Measurements from ENCODE around the gene ZNF385D.

The ZNF385D gene

DNA sequence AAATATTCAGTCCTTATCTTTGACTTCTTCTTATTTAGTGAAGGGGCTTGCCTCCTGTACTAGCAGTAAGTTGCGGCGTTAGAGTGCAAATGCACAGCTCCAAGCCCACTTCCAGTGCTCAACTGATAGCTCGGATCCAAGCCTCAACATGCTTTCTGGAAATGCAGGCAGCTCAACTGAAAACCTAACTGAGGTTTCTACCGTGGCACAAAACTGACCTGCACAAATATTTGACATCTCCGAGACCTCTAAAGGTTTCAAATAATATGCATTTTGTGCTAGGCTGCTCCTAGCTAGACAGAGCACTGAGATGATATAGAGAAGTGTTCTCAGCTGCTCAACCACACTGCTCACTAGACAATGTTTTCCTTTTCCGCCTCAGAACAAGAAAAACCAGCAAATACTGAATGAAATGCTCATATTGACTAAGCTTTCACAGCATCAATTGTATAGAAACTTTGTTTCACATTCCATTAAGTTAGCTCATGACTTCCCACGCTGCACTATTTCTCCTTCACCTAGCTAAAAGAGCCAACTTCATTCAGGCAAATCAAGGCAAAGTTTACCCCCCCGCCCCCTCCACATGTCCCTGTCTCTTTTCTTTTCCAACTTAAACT lies 822 bp downstream of the ZNF385D start:
- DNase-seq (ENCODE audit: low read depth) = peak; percentile 44
- peaks cover 38% of the 10 kb centered on the region for H3K4me1 ChIP-seq (ENCODE audit: control insufficient read depth, insufficient read depth, low read length)
- peak overlapping the region; percentile 89 for H3K4me3 ChIP-seq (ENCODE audit: low read length)
- no peaks in the 10 kb centered on the region for H3K9me3 ChIP-seq (ENCODE audit: control insufficient read depth, low read length)
- H3K27me3 ChIP-seq (replicated peaks; ENCODE audit: control insufficient read depth, insufficient read depth, low read length) = no peaks in the 10 kb centered on the region
- peak overlapping the region; percentile 80 for H3K9ac ChIP-seq (ENCODE audit: low read length)
- H3K36me3 ChIP-seq (ENCODE audit: control insufficient read depth, insufficient read depth, low read length, severe bottlenecking) = no peaks in the 10 kb centered on the region

DNA sequence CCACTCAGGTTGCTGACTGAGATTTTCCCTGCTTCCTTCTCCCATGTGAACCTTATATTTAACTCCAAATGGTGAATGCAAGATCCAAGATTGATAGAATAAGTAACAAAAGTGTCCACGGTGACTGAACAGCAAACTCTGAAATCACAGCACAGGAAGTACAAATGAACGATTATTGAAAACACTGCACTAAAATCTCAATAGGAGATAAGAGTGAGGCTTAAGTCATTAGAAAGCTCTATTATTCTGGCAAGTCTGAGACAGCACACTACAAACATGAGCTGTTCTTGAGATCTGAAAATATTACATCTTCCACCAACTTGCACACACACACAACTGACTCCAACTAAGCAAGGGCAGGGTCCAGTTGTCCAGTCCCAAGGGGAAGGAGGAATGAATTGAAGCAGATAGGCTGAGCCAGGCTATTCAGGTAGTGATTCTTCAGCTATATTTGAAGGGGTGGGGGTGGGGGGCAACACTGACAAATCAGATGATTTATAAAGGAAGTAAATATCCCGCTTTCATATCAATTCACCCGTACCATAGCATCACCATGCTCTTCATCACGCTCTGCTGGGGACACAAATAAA lies 2.9 kb downstream of the ZNF385D start:
- Histone ChIP-seq H3K27me3 (replicated peaks; ENCODE audit: control insufficient read depth, insufficient read depth, low read length) (no peaks in the 10 kb centered on the region), H3K4me1 (ENCODE audit: control insufficient read depth, insufficient read depth, low read length) (peaks cover 38% of the 10 kb centered on the region), H3K9ac (ENCODE audit: low read length) (no peak overlapping the region), H3K36me3 (ENCODE audit: control insufficient read depth, insufficient read depth, low read length, severe bottlenecking) (no peaks in the 10 kb centered on the region), H3K9me3 (ENCODE audit: control insufficient read depth, low read length) (no peaks in the 10 kb centered on the region), H3K4me3 (ENCODE audit: low read length) (peak overlapping the region; percentile 89)
- DNase-seq (ENCODE audit: low read depth) = no peak

DNA sequence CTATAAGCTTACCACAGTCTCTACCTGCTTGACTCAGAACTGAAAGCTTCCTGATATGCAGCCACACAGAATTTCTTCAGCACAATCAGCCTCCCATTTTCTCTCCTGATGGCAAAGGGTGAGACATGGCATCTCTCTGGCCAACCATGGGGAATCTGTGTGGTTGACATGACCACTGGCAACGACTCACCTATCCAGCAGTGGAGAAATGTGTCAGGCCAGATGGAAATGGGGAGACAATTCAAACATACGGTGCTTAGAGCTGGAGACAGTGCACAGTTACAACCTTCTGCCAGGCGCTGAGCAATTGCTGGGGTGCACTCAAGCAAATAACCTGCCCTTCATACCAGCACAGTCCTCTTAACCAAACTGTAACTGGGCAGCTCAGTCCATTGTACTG lies 3.6 kb downstream of the ZNF385D start:
- H3K9ac ChIP-seq (ENCODE audit: low read length) = no peak overlapping the region
- no peaks in the 10 kb centered on the region for H3K36me3 ChIP-seq (ENCODE audit: control insufficient read depth, insufficient read depth, low read length, severe bottlenecking)
- no peaks in the 10 kb centered on the region for H3K9me3 ChIP-seq (ENCODE audit: control insufficient read depth, low read length)
- H3K4me1 ChIP-seq (ENCODE audit: control insufficient read depth, insufficient read depth, low read length) = peaks cover 38% of the 10 kb centered on the region
- H3K4me3 ChIP-seq (ENCODE audit: low read length) = no peak overlapping the region
- H3K27me3 ChIP-seq (replicated peaks; ENCODE audit: control insufficient read depth, insufficient read depth, low read length) = no peaks in the 10 kb centered on the region
- no peak for DNase-seq (ENCODE audit: low read depth)

DNA sequence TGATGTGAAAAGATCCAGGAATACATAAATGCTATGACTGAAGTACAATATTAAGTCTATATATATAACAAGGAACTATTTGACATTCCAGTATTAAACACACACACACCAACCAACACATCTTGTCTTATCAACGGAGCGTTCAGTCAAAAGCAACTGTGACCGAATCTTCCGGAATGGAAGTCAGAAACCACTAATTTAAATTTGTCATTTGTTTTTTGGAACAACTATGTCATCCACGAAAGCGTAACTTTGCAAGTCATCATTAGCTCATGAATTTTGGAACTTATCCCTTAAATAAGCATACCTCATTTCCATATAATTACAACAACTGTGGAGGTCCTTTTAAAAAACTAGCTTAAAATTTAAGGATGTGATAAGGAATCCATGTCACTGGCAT lies 5.0 kb downstream of the ZNF385D start:
- peaks cover 38% of the 10 kb centered on the region for H3K4me1 ChIP-seq (ENCODE audit: control insufficient read depth, insufficient read depth, low read length)
- H3K4me3 ChIP-seq (ENCODE audit: low read length) = no peak overlapping the region
- no peaks in the 10 kb centered on the region for H3K27me3 ChIP-seq (replicated peaks; ENCODE audit: control insufficient read depth, insufficient read depth, low read length)
- DNase-seq (ENCODE audit: low read depth) = no peak
- H3K9ac ChIP-seq (ENCODE audit: low read length) = no peak overlapping the region
- no peaks in the 10 kb centered on the region for H3K36me3 ChIP-seq (ENCODE audit: control insufficient read depth, insufficient read depth, low read length, severe bottlenecking)
- H3K9me3 ChIP-seq (ENCODE audit: control insufficient read depth, low read length) = no peaks in the 10 kb centered on the region

DNA sequence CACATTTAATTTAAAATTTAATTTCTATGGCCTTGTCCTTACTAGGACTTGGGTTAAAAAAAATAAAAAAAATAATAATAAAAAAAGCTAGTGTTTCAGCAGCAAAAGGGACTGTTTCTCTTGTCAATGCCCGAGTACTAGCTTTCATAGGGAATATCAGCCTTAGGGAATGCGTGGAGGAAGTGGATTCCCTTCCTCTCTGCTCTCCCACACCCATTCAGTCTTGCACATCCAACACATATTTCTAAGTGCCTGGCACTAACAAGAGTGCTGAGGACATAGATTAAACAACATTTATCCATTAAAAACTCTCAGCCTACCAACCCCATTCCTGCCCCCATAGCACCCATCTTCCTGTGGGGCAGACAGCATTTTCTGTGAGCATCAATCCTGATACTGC lies 6.2 kb downstream of the ZNF385D start:
- H3K4me3 ChIP-seq (ENCODE audit: low read length) = no peak overlapping the region
- no peak for DNase-seq (ENCODE audit: low read depth)

DNA sequence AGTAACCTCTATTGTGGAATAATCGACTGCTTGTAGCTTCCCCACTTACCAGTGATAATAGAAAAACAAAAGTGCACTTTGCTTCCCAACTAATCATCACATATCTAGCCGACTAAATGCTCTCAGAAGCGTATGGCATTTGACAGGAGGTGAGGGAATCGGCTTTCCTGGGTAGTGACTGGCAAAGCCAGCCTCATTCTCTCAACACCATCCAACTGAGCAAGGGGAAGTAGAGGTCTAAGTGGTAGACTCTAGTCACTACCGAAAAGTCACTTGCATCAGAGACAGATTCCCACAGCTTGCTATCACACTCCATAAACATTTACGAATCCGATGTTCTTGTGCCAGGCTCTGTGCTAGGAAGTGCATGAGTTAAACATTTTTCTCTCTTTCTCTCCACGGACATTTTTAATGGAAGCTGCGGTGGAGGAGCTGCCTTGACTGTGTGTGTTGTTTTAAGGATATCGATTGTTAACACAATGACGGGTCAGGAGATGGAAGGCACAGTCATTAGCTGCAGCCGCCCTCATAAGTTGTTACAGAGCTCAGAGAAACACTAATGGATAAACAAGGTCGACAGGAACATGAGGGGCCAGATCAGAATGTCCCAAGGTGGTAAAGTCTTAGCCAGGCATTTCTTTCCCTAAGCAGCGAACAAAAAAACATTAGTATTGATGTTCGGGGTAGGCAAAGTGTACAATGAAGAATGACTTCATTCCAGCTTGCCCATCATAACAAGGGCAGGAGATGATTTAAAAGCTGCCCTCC lies 11.9 kb downstream of the ZNF385D start:
- Histone ChIP-seq H3K4me3 (ENCODE audit: low read length) (no peak overlapping the region), H3K27me3 (replicated peaks; ENCODE audit: control insufficient read depth, insufficient read depth, low read length) (no peaks in the 10 kb centered on the region), H3K9ac (ENCODE audit: low read length) (no peak overlapping the region), H3K36me3 (ENCODE audit: control insufficient read depth, insufficient read depth, low read length, severe bottlenecking) (no peaks in the 10 kb centered on the region), H3K9me3 (ENCODE audit: control insufficient read depth, low read length) (no peaks in the 10 kb centered on the region), H3K4me1 (ENCODE audit: control insufficient read depth, insufficient read depth, low read length) (peaks cover 6% of the 10 kb centered on the region)
- DNase-seq (ENCODE audit: low read depth) = no peak

More for the DNA sequence above, 6.2 kb downstream of the ZNF385D start:
- H3K9me3 ChIP-seq (ENCODE audit: control insufficient read depth, low read length) = no peaks in the 10 kb centered on the region
- no peaks in the 10 kb centered on the region for H3K27me3 ChIP-seq (replicated peaks; ENCODE audit: control insufficient read depth, insufficient read depth, low read length)
- peaks cover 32% of the 10 kb centered on the region for H3K4me1 ChIP-seq (ENCODE audit: control insufficient read depth, insufficient read depth, low read length)
- H3K9ac ChIP-seq (ENCODE audit: low read length) = no peak overlapping the region
- no peaks in the 10 kb centered on the region for H3K36me3 ChIP-seq (ENCODE audit: control insufficient read depth, insufficient read depth, low read length, severe bottlenecking)

DNA sequence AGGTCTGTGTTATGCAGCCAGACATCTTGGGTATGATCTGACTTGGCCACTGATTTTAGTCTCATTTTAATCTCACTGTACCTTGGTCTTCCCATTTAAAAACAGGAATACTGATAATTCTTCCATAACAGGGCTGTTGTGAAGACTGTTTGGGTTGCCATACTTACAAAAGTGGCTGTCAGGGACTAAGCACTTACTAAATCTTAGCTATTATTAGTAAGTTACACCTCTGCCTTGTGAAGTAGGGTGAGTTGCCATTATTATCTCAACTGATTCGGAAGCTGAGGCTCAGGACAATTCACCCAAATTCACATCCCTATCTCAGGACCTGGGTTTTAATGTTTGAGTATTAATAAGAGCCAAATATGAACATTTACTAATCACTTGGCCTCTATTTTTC lies 12.7 kb downstream of the ZNF385D start:
- no peaks in the 10 kb centered on the region for H3K36me3 ChIP-seq (ENCODE audit: control insufficient read depth, insufficient read depth, low read length, severe bottlenecking)
- H3K4me3 ChIP-seq (ENCODE audit: low read length) = no peak overlapping the region
- no peaks in the 10 kb centered on the region for H3K9me3 ChIP-seq (ENCODE audit: control insufficient read depth, low read length)
- H3K27me3 ChIP-seq (replicated peaks; ENCODE audit: control insufficient read depth, insufficient read depth, low read length) = no peaks in the 10 kb centered on the region
- no peak for DNase-seq (ENCODE audit: low read depth)
- peaks cover 6% of the 10 kb centered on the region for H3K4me1 ChIP-seq (ENCODE audit: control insufficient read depth, insufficient read depth, low read length)
- H3K9ac ChIP-seq (ENCODE audit: low read length) = no peak overlapping the region

DNA sequence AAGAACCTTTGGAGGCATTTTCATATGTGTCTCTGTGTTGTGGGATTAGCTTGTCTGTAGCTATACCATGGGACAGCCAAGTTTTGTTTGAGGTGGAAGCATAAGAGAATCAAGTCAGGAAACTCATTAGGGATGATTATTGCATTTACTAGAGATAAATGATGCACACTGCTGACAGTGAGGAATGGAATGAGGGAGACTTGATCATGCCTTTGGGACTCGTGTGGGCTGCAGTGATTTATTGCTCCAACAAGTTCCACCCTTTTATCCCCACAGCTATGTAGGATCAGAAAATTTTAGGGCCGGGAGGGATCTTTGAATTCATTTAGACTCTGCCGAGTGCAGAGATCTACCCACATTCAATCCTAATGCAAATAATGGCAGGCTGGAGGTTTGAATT lies 16.3 kb downstream of the ZNF385D start:
- Histone ChIP-seq H3K4me1 (ENCODE audit: control insufficient read depth, insufficient read depth, low read length) (peaks cover 17% of the 10 kb centered on the region), H3K9me3 (ENCODE audit: control insufficient read depth, low read length) (peaks cover 3% of the 10 kb centered on the region), H3K27me3 (replicated peaks; ENCODE audit: control insufficient read depth, insufficient read depth, low read length) (no peaks in the 10 kb centered on the region), H3K4me3 (ENCODE audit: low read length) (no peak overlapping the region), H3K9ac (ENCODE audit: low read length) (no peak overlapping the region), H3K36me3 (ENCODE audit: control insufficient read depth, insufficient read depth, low read length, severe bottlenecking) (no peaks in the 10 kb centered on the region)
- no peak for DNase-seq (ENCODE audit: low read depth)

DNA sequence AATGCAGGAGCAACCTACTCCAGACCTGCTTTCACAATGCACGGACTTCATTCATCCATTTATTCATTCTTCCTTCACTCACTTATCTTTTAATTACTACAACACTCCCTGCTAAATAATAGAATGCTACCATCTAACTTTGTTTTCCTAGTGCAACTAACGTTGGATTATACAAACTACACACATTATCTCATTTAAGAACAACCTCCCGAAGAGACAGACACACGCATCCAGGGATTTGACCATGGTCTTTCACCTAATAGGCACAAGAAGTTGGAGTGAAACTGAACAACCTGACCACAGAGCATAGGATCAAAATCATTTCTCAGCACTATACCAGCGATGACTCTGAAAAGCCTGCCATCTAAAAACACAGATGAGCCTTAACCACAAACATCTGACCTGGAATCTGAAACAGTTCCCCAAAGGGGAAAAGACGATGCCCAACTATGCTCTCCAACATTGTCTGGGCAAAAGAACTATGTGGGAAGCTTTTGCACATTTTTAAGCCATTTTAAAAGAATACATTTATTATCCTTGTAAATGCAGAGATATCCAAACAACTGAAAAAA lies 21.0 kb downstream of the ZNF385D start:
- peak overlapping the region; percentile 22 for H3K4me3 ChIP-seq (ENCODE audit: low read length)
- H3K27me3 ChIP-seq (replicated peaks; ENCODE audit: control insufficient read depth, insufficient read depth, low read length) = no peaks in the 10 kb centered on the region
- peaks cover 3% of the 10 kb centered on the region for H3K9me3 ChIP-seq (ENCODE audit: control insufficient read depth, low read length)
- H3K4me1 ChIP-seq (ENCODE audit: control insufficient read depth, insufficient read depth, low read length) = peaks cover 26% of the 10 kb centered on the region
- H3K9ac ChIP-seq (ENCODE audit: low read length) = peak overlapping the region; percentile 31
- no peaks in the 10 kb centered on the region for H3K36me3 ChIP-seq (ENCODE audit: control insufficient read depth, insufficient read depth, low read length, severe bottlenecking)
- peak; percentile 49 for DNase-seq (ENCODE audit: low read depth)

DNA sequence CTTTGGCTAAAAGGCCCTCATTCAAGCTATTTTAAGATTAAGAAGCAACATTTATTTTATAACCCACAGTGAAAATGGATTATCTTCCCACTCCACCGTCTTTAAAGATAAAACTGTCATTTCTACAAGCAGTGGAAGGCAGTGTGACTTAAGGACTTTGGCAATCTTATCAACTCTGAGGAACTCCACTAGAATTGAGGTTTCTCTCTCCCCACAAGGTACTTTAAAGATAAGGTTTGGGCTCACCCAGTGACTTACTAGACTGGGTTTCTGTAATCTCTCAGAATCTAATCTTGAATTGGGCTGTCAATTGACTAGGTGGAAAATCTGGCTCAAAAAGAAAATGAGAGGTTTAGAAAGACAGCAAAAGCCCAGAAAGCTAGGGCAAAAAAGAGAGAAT lies 21.7 kb downstream of the ZNF385D start:
- peaks cover 3% of the 10 kb centered on the region for H3K9me3 ChIP-seq (ENCODE audit: control insufficient read depth, low read length)
- H3K27me3 ChIP-seq (replicated peaks; ENCODE audit: control insufficient read depth, insufficient read depth, low read length) = no peaks in the 10 kb centered on the region
- DNase-seq (ENCODE audit: low read depth) = no peak
- no peak overlapping the region for H3K9ac ChIP-seq (ENCODE audit: low read length)
- no peaks in the 10 kb centered on the region for H3K36me3 ChIP-seq (ENCODE audit: control insufficient read depth, insufficient read depth, low read length, severe bottlenecking)
- peaks cover 21% of the 10 kb centered on the region for H3K4me1 ChIP-seq (ENCODE audit: control insufficient read depth, insufficient read depth, low read length)
- H3K4me3 ChIP-seq (ENCODE audit: low read length) = no peak overlapping the region

DNA sequence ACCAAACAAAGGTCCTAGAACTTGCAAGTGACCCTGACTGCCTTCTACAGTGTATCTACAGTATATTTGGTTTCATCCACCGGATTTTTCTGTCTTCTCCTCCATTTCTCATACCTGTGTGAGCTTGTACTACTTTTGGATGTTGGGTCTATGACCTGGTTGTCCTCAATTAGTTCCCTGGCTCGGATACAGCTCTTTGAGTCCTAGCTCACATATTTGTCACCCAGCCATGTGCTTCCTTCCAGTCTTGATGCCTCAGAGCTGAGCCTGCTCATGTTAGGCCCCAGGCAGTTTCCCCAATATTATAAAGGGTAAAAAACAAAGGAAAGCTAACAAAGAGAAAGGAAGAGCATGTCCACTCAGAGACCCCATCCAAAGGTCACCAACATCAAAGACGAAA lies 28.2 kb downstream of the ZNF385D start:
- H3K27me3 ChIP-seq (replicated peaks; ENCODE audit: control insufficient read depth, insufficient read depth, low read length) = no peaks in the 10 kb centered on the region

More for the DNA sequence above, 28.2 kb downstream of the ZNF385D start:
- Histone ChIP-seq H3K9me3 (ENCODE audit: control insufficient read depth, low read length) (no peaks in the 10 kb centered on the region), H3K4me1 (ENCODE audit: control insufficient read depth, insufficient read depth, low read length) (peaks cover 11% of the 10 kb centered on the region), H3K36me3 (ENCODE audit: control insufficient read depth, insufficient read depth, low read length, severe bottlenecking) (no peaks in the 10 kb centered on the region), H3K9ac (ENCODE audit: low read length) (no peak overlapping the region), H3K4me3 (ENCODE audit: low read length) (no peak overlapping the region)
- DNase-seq (ENCODE audit: low read depth) = no peak
